K562 (cell line): ENCODE data around the gene C1QTNF8. TPM values are rescaled to one million over a fixed set of nuclear protein-coding genes. Genes with fewer than 3 reads are reported as not detected.

ENCODE experiments used
- ATAC-seq: fragments of 200-7000 bp; cut with Tn5 transposase; 3 replicates; pipeline ENCODE4 v1.9.1; 2020; ENCODE audit warnings: moderate library complexity
- BruUV-seq: library from RNA; stranded (reverse); fragments of 400-500 nt; replicated peaks from 2 replicates; lab custom pipeline; 2021; lab: Mats Ljungman, UMichigan
- CTCF ChIA-PET: fragments of 300-600 bp; formaldehyde crosslinking; extraction: SDS; loops from one replicate; lab custom pipeline; 2021; ENCODE audit warnings: low intra/inter-chr PET ratio; lab: Yijun Ruan, JAX
- POLR2A ChIA-PET: fragments of 300-600, 350-650 bp; sonication (Branson Sonifier 250); formaldehyde crosslinking; extraction: SDS; loops from one replicate; lab custom pipeline; 2021; ENCODE audit warnings: antibody characterized with exemption, inconsistent platforms; lab: Yijun Ruan, JAX
- DNase-seq, 4 experiments: peaks; one replicate each; pipeline versions ENCODE4 v3.0.0 to v3.0.0-alpha.2; 2011 to 2018; ENCODE audit warnings: low spot score in 3 of 4, mixed read lengths in 3 of 4; ENCODE audit errors: extremely low read depth in 1 of 4
- FAIRE-seq: peaks from 2 replicates; lab custom pipeline; 2011; peaks lifted over from hg19 to GRCh38; lab: Jason Lieb, UNC
- H2AFZ ChIP-seq: 2 replicates; pipeline ENCODE4 v1.6.0; 2011; ENCODE audit warnings: low read depth, low read length, control low read depth, inconsistent platforms
- H3K27ac ChIP-seq: fragments of 200-600 bp; 3 replicates; pipeline ENCODE4 v1.8.0; 2011; ENCODE audit warnings: low read depth, mild to moderate bottlenecking, control low read depth, inconsistent platforms, low read length, moderate library complexity, mixed read lengths; ENCODE audit errors: extremely low read depth
- H3K27me3 ChIP-seq, 2 experiments: fragments of 300-600 bp in 1 of 2; 2 replicates in 1 of 2; 3 replicates in 1 of 2; pipeline versions ENCODE4 v1.6.0 to v1.8.0; 2011; ENCODE audit warnings: inconsistent platforms in 2 of 2, low read length in 2 of 2, mild to moderate bottlenecking in 1 of 2, mixed read lengths in 1 of 2, moderate library complexity in 1 of 2; ENCODE audit not compliant: control insufficient read depth in 2 of 2, insufficient read depth in 2 of 2
- H3K36me3 ChIP-seq: fragments of 300-600 bp; 3 replicates; pipeline ENCODE4 v1.8.0; 2011; ENCODE audit warnings: mild to moderate bottlenecking, low read length, inconsistent platforms; ENCODE audit not compliant: control insufficient read depth, insufficient read depth
- H3K4me1 ChIP-seq, 2 experiments: fragments of 200-600 bp in 1 of 2; replicated peaks in 1 of 2; 2 replicates in 1 of 2; 3 replicates in 1 of 2; pipeline versions ENCODE4 v1.5.1 to v1.8.0; 2011; ENCODE audit warnings: inconsistent platforms in 2 of 2, low read length in 2 of 2, mild to moderate bottlenecking in 1 of 2, mixed read lengths in 1 of 2, moderate library complexity in 1 of 2; ENCODE audit not compliant: control insufficient read depth in 2 of 2, insufficient read depth in 2 of 2
- H3K4me2 ChIP-seq: 2 replicates; pipeline ENCODE4 v1.6.1; 2011; ENCODE audit warnings: low read length, control low read depth, inconsistent platforms, mixed read lengths; ENCODE audit not compliant: insufficient read depth
- H3K4me3 ChIP-seq: fragments of 200-600 bp; sonication (generic), shearing (Covaris generic); 2 replicates; pipeline ENCODE4 v1.5.1; 2016; ENCODE audit warnings: control low read depth, inconsistent platforms
- H3K79me2 ChIP-seq: fragments of 200-600 bp; 3 replicates; pipeline ENCODE4 v1.8.0; 2011; ENCODE audit warnings: low read length, inconsistent platforms; ENCODE audit not compliant: control insufficient read depth, insufficient read depth
- H3K9ac ChIP-seq, 2 experiments: 2 replicates each; pipeline versions ENCODE4 v1.6.0 to v1.6.1; 2011; ENCODE audit warnings: low read depth in 2 of 2, low read length in 2 of 2, control low read depth in 1 of 2, inconsistent platforms in 1 of 2, mild to moderate bottlenecking in 1 of 2, mixed read lengths in 1 of 2; ENCODE audit not compliant: insufficient read depth in 1 of 2
- H3K9me1 ChIP-seq: one replicate; pipeline ENCODE4 v1.6.0; 2011; ENCODE audit warnings: inconsistent platforms, mild to moderate bottlenecking, low read length, moderate library complexity; ENCODE audit not compliant: control insufficient read depth, insufficient read depth
- H3K9me3 ChIP-seq: replicated peaks from 2 replicates; pipeline ENCODE4 v1.5.1; 2011; ENCODE audit warnings: low read depth, low read length, inconsistent platforms; ENCODE audit not compliant: control insufficient read depth, insufficient read depth
- H4K20me1 ChIP-seq: replicated peaks from 2 replicates; pipeline ENCODE4 v1.6.1; 2011; ENCODE audit warnings: low read length, inconsistent platforms, mixed read lengths; ENCODE audit not compliant: control insufficient read depth, insufficient read depth
- MCM2 ChIP-seq: fragments of 450-650 bp; IDR thresholded peaks from 2 replicates; pipeline ENCODE4 v1.6.1; 2017; ENCODE audit warnings: low read depth, mild to moderate bottlenecking
- PTBP1 ChIP-seq: fragments of 200-400 bp; formaldehyde crosslinking; IDR thresholded peaks from 2 replicates; pipeline ENCODE4 v1.6.1; 2017; ENCODE audit warnings: low read depth, low read length
- SMAD2 ChIP-seq: fragments of 150-350 bp; IDR thresholded peaks from 2 replicates; pipeline ENCODE4 v1.6.1; 2014; ENCODE audit warnings: low read depth, mild to moderate bottlenecking, low read length
- SPI1 ChIP-seq: IDR thresholded peaks from 2 replicates; pipeline ENCODE4 v1.6.1; 2011; ENCODE audit warnings: low read depth, low read length, control low read depth, borderline replicate concordance
- ZBTB8A ChIP-seq: fragments of 450-650 bp; IDR thresholded peaks from 2 replicates; pipeline ENCODE4 v1.6.1; 2018; ENCODE audit warnings: mild to moderate bottlenecking, moderate library complexity; ENCODE audit not compliant: partially characterized antibody
- WGBS: fragments of 100-300 bp; shearing (Covaris generic); methylation state at CpG from one replicate; pipeline ENCODE4 v1.1.6; 2016; ENCODE audit warnings: low coverage, mixed read lengths; ENCODE audit not compliant: insufficient coverage; ENCODE audit errors: missing lambda C conversion rate; 5-methylcytosine and 5-hydroxymethylcytosine counted together
- in situ Hi-C: fragments of 300-500 bp; cut with MboI; formaldehyde crosslinking; loops from 4 replicates; pipeline ENCODE4 v1.15.0; 2018; ENCODE audit warnings: inconsistent platforms, mixed read lengths
- intact Hi-C: fragments of 100-400 bp; cut with micrococcal nuclease; formaldehyde crosslinking; loops from 2 replicates; pipeline ENCODE4 v1.14.2; 2022
- polyA plus RNA-seq, 8 experiments: library from polyadenylated mRNA; depleted of rRNA in 4 of 8; stranded (reverse) in 5 of 8; unstranded in 3 of 8; fragments of >200 nt; fragmentation: Nextera tagmentation in 2 of 8; fragmentation: Illumina TruSeq in 1 of 8; extraction: Ambion mirVana in 2 of 8; extraction: Trizol in 1 of 8; gene quantifications; 2 replicates each; pipeline versions ENCODE4 v1.2.1 to v1.2.3, GENCODE V29; 2011 to 2014; ENCODE audit warnings: inconsistent platforms in 1 of 8, missing spikeins in 1 of 8
- total RNA-seq, 7 experiments: library from RNA; depleted of rRNA in 6 of 7; stranded (reverse); fragments of >200 nt in 6 of 7; fragmentation: Illumina TruSeq in 2 of 7; extraction: Trizol in 2 of 7; gene quantifications; 2 replicates each; pipeline versions ENCODE4 v1.2.1 to v1.2.3, GENCODE V29; 2011 to 2021; ENCODE audit warnings: low replicate concordance in 1 of 7
- TF ChIP-seq, protein P1 (sequence below): fragments of 450-650 bp; IDR thresholded peaks from 2 replicates; pipeline ENCODE4 v1.6.1; 2017; ENCODE audit warnings: antibody characterized with exemption, mild to moderate bottlenecking
- TF ChIP-seq, protein P2 (sequence below): fragments of 450-650 bp; conservative IDR thresholded peaks from 2 replicates; pipeline ENCODE4 v1.6.1; 2016; ENCODE audit warnings: missing genetic modification characterization, low read depth, mild to moderate bottlenecking, control low read depth, missing compliant biosample characterization
- TF ChIP-seq, protein P3 (sequence below): fragments of 150-350 bp; conservative IDR thresholded peaks from 2 replicates; pipeline ENCODE4 v1.6.1; 2014; ENCODE audit warnings: low read length
- TF ChIP-seq, protein P4 (sequence below), 2 experiments: fragments of 450-650 bp; IDR thresholded peaks; 2 replicates each; pipeline ENCODE4 v1.6.1; 2018; ENCODE audit warnings: mild to moderate bottlenecking in 2 of 2, low read depth in 1 of 2; ENCODE audit not compliant: partially characterized antibody in 2 of 2

C1QTNF8 gene
- total and polyA plus RNA-seq, 9 of the 15 experiments (the other 6 are each of a cell fraction or from before 2014, with no cell fraction given): not detected

DNA sequence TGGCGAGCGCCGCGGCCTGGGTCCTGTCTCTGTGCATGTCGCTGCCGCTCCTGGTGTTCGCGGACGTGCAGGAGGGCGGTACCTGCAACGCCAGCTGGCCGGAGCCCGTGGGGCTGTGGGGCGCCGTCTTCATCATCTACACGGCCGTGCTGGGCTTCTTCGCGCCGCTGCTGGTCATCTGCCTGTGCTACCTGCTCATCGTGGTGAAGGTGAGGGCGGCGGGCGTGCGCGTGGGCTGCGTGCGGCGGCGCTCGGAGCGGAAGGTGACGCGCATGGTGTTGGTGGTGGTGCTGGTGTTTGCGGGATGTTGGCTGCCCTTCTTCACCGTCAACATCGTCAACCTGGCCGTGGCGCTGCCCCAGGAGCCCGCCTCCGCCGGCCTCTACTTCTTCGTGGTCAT, 16.7 kb downstream of the C1QTNF8 start:
- CTCF ChIA-PET: no interaction called here
- H4K20me1 ChIP-seq: no peaks in the 10 kb centered on the region; the same call in 1 of the 2 replicates
- in situ Hi-C loops (no loop called here), intact Hi-C loops (no loop called here)
- no peaks in the 10 kb centered on the region for H3K9me3 ChIP-seq
- POLR2A ChIA-PET: interaction anchor here (0.8 kb wide), 1 partner anchor 401 kb away, joined by 3 read pairs; no protein-coding TSS in a partner anchor
- peaks cover 11 to 59% of the 10 kb centered on the region in 2 experiments; a peak in 4 of 5 replicates for H3K27me3 ChIP-seq
- no peak overlapping the region for H3K27ac ChIP-seq
- DNase-seq (no peak), ATAC-seq (no peak), FAIRE-seq (no peak)
- H3K9me1 ChIP-seq: no peaks in the 10 kb centered on the region
- no peak overlapping the region for H2AFZ ChIP-seq
- no TSS peak for BruUV-seq
- H3K79me2 ChIP-seq: no peaks in the 10 kb centered on the region
- H3K9ac ChIP-seq: no peak overlapping the region
- no peak overlapping the region for H3K4me3 ChIP-seq
- no peak for TF ChIP-seq PTBP1
- TF ChIP-seq MCM2: no peak
- TF ChIP-seq, protein P1, sequence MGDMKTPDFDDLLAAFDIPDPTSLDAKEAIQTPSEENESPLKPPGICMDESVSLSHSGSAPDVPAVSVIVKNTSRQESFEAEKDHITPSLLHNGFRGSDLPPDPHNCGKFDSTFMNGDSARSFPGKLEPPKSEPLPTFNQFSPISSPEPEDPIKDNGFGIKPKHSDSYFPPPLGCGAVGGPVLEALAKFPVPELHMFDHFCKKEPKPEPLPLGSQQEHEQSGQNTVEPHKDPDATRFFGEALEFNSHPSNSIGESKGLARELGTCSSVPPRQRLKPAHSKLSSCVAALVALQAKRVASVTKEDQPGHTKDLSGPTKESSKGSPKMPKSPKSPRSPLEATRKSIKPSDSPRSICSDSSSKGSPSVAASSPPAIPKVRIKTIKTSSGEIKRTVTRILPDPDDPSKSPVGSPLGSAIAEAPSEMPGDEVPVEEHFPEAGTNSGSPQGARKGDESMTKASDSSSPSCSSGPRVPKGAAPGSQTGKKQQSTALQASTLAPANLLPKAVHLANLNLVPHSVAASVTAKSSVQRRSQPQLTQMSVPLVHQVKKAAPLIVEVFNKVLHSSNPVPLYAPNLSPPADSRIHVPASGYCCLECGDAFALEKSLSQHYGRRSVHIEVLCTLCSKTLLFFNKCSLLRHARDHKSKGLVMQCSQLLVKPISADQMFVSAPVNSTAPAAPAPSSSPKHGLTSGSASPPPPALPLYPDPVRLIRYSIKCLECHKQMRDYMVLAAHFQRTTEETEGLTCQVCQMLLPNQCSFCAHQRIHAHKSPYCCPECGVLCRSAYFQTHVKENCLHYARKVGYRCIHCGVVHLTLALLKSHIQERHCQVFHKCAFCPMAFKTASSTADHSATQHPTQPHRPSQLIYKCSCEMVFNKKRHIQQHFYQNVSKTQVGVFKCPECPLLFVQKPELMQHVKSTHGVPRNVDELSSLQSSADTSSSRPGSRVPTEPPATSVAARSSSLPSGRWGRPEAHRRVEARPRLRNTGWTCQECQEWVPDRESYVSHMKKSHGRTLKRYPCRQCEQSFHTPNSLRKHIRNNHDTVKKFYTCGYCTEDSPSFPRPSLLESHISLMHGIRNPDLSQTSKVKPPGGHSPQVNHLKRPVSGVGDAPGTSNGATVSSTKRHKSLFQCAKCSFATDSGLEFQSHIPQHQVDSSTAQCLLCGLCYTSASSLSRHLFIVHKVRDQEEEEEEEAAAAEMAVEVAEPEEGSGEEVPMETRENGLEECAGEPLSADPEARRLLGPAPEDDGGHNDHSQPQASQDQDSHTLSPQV: no peak
- TF ChIP-seq, protein P2, sequence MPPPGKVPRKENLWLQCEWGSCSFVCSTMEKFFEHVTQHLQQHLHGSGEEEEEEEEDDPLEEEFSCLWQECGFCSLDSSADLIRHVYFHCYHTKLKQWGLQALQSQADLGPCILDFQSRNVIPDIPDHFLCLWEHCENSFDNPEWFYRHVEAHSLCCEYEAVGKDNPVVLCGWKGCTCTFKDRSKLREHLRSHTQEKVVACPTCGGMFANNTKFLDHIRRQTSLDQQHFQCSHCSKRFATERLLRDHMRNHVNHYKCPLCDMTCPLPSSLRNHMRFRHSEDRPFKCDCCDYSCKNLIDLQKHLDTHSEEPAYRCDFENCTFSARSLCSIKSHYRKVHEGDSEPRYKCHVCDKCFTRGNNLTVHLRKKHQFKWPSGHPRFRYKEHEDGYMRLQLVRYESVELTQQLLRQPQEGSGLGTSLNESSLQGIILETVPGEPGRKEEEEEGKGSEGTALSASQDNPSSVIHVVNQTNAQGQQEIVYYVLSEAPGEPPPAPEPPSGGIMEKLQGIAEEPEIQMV (tag): no peak
- TF ChIP-seq, protein P3, sequence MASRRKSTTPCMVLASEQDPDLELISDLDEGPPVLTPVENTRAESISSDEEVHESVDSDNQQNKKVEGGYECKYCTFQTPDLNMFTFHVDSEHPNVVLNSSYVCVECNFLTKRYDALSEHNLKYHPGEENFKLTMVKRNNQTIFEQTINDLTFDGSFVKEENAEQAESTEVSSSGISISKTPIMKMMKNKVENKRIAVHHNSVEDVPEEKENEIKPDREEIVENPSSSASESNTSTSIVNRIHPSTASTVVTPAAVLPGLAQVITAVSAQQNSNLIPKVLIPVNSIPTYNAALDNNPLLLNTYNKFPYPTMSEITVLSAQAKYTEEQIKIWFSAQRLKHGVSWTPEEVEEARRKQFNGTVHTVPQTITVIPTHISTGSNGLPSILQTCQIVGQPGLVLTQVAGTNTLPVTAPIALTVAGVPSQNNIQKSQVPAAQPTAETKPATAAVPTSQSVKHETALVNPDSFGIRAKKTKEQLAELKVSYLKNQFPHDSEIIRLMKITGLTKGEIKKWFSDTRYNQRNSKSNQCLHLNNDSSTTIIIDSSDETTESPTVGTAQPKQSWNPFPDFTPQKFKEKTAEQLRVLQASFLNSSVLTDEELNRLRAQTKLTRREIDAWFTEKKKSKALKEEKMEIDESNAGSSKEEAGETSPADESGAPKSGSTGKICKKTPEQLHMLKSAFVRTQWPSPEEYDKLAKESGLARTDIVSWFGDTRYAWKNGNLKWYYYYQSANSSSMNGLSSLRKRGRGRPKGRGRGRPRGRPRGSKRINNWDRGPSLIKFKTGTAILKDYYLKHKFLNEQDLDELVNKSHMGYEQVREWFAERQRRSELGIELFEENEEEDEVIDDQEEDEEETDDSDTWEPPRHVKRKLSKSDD: no peak
- TF ChIP-seq, protein P4, sequence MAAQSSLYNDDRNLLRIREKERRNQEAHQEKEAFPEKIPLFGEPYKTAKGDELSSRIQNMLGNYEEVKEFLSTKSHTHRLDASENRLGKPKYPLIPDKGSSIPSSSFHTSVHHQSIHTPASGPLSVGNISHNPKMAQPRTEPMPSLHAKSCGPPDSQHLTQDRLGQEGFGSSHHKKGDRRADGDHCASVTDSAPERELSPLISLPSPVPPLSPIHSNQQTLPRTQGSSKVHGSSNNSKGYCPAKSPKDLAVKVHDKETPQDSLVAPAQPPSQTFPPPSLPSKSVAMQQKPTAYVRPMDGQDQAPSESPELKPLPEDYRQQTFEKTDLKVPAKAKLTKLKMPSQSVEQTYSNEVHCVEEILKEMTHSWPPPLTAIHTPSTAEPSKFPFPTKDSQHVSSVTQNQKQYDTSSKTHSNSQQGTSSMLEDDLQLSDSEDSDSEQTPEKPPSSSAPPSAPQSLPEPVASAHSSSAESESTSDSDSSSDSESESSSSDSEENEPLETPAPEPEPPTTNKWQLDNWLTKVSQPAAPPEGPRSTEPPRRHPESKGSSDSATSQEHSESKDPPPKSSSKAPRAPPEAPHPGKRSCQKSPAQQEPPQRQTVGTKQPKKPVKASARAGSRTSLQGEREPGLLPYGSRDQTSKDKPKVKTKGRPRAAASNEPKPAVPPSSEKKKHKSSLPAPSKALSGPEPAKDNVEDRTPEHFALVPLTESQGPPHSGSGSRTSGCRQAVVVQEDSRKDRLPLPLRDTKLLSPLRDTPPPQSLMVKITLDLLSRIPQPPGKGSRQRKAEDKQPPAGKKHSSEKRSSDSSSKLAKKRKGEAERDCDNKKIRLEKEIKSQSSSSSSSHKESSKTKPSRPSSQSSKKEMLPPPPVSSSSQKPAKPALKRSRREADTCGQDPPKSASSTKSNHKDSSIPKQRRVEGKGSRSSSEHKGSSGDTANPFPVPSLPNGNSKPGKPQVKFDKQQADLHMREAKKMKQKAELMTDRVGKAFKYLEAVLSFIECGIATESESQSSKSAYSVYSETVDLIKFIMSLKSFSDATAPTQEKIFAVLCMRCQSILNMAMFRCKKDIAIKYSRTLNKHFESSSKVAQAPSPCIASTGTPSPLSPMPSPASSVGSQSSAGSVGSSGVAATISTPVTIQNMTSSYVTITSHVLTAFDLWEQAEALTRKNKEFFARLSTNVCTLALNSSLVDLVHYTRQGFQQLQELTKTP (IDR thresholded peaks at IDR 0.05; ENCODE audit: low read depth in 1 of 2, partially characterized antibody in 2 of 2): no peak
- no peak for TF ChIP-seq ZBTB8A
- TF ChIP-seq SMAD2: no peak
- no peak for TF ChIP-seq SPI1
- no peak overlapping the region for H3K4me2 ChIP-seq
- WGBS: 57% methylated on average over 28 of the region's 43 CpGs
- H3K4me1 ChIP-seq: peaks cover 0 to 24% of the 10 kb centered on the region in 2 experiments; a peak in 1 of 5 replicates
- H3K36me3 ChIP-seq: no peaks in the 10 kb centered on the region
